ENCODE results near the gene LINGO1.

GRCh38 chr15:77631745-77632533 is 773 bp downstream of the LINGO1 start:
- TF ChIP-seq CTCF (IDR thresholded peaks at IDR 0.05) (no peak), POLR2A (IDR thresholded peaks at IDR 0.05) (no peak)
